GM12892 (cell line): Measurements from ENCODE around the gene ZGPAT.

ENCODE experiments used
- DNase-seq: peaks from one replicate; pipeline ENCODE4 v3.0.0; 2011; ENCODE audit not compliant: insufficient read length
- FAIRE-seq: peaks from 2 replicates; lab custom pipeline; 2011; peaks lifted over from hg19 to GRCh38; lab: Jason Lieb, UNC
- POLR2A ChIP-seq: IDR thresholded peaks from 2 replicates; pipeline ENCODE4 v1.6.1; 2011; ENCODE audit warnings: low read depth, low read length, control low read depth
- POLR2AphosphoS5 ChIP-seq: IDR thresholded peaks from 2 replicates; pipeline ENCODE4 v1.6.1; 2011; ENCODE audit warnings: low read depth, low read length, control low read depth
- TAF1 ChIP-seq: IDR thresholded peaks from 2 replicates; pipeline ENCODE4 v1.6.1; 2011; ENCODE audit warnings: low read depth, mild to moderate bottlenecking, control low read depth, low read length, borderline replicate concordance

ZGPAT gene

DNA sequence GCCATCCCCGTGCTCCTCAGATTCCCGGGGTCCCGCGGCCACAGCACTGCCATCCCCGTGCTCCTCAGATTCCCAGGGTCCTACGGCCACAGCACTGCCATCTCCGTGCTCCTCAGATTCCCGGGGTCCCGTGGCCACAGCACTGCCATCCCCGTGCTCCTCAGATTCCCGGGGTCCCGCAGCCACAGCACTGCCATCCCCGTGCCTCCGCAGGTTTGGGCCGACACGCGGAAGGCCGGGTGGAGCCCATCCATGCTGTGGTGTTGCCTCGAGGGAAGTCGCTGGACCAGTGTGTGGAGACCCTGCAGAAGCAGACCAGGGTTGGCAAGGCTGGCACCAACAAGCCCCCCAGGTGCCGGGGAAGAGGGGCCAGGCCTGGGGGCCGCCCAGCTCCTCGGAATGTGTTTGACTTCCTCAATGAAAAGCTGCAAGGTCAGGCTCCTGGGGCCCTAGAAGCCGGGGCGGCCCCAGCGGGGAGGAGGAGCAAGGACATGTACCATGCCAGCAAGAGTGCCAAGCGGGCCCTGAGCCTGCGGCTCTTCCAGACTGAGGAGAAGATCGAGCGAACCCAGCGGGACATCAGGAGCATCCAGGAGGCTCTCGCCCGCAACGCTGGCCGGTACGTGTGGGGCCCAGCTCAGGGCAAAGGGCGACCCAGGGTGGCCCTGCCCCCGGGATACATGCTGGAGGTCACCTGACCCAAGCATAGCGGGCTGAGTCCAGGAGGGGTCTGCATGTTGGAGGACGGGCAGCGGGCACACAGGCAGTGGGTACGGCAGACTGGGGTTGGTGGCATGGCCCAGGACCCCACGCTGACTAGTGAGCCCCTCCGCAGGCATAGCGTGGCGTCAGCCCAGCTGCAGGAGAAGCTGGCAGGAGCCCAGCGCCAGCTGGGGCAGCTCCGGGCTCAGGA lies 27.4 kb downstream of the ZGPAT start:
- no peak for FAIRE-seq
- DNase-seq, result no peak
- TF ChIP-seq TAF1 (no peak), POLR2A (no peak), POLR2AphosphoS5 (no peak)

DNA sequence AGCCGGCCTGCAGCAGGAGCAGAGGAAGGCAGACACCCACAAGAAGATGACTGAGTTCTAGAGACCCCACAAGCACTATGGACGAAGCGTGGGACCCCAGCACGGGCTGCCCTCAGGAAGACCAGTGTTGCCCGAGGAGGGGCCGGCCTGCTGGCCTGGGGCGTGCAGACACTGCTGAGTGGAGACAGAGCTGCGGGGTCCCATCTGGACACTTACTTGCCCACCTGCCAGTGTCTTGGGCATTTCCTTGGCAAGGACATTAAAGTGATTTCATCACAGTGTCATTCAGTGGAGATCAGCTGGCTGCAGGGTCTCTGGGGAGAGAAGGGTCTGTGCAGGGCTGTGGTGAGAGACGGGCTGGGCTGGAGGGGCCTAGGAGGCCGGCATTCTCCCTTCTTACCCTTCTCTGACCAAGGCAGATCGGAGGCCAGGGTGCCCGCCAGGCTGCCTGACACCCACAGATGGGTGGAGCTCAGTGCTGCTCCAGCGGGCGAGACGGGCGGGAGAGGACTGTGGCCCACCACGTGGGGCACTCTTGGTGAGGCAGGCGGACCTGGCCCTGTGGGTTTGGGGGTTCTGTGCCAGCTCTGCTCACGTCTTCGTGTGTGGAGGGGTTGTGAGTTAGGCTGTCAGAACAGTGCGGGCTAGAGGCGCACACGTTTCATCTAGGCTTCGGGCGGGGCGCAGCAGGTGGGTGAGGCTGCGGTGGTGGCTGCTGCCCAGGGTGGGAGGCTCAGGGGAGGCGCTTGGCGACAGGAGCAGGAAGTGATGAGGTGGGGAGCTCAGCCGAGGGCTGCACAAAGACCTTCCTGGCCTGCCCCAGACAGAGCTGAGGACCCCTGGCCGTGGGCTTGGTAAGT lies 28.2 kb downstream of the ZGPAT start, which contains the start of gene LIME1:
LIME1 (plus strand) TSS at position 806 of the 860 bp plus-strand sequence. CDS start 886 bp downstream, outside the sequence.
- TF ChIP-seq TAF1 (no peak), POLR2AphosphoS5 (peak; percentile 15; the same call in 1 of the 2 replicates), POLR2A (peak; percentile 48; the same call in 1 of the 2 replicates)
- DNase-seq (peak; percentile 68), FAIRE-seq (peak; percentile 74)

- peak; percentile 5 for FAIRE-seq
- no peak for DNase-seq
- TF ChIP-seq TAF1 (no peak), POLR2A (no peak; the same call in 1 of the 2 replicates), POLR2AphosphoS5 (no peak)
Measured at GRCh38 chr20:63736893-63737694, 29.3 kb downstream of the ZGPAT start.

DNA sequence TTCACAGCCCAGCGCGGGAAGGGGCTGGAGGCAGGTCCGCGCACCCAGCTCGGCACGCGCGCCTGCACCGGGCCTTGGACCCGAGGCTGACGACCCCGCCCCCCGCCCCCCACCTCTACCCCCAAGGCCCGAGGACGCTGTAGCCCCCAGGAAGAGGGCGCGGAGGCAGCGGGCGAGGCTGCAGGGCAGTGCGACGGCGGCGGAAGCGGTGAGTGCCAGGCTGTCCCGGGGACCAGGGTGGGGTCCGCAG lies 29.8 kb downstream of the ZGPAT start:
- FAIRE-seq (no peak), DNase-seq (no peak)
- TF ChIP-seq TAF1 (no peak), POLR2AphosphoS5 (no peak), POLR2A (no peak)

DNA sequence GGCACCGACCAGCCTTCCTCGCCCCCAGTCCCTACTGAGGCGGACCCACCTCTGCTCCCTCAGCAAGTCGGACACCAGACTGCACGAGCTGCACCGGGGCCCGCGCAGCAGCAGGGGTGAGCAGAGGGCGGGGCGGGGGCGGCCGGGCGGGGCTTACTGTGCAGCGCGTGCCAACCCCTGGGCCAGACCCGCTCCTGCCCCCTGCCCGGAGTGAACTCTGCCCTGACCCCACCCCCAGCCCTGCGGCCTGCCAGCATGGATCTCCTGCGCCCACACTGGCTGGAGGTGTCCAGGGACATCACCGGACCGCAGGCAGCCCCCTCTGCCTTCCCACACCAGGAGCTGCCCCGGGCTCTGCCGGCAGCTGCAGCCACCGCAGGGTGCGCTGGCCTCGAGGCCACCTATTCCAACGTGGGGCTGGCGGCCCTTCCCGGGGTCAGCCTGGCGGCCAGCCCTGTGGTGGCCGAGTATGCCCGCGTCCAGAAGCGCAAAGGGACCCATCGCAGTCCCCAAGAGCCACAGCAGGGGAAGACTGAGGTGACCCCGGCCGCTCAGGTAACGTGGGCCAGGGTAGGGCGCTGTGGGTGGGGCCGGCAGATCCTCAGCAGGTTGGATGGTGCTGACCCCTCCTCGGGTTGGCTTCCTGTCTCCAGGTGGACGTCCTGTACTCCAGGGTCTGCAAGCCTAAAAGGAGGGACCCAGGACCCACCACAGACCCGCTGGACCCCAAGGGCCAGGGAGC lies 30.3 kb downstream of the ZGPAT start:
- TF ChIP-seq TAF1 (no peak), POLR2A (no peak; the same call in 1 of the 2 replicates), POLR2AphosphoS5 (no peak)
- peak; percentile 68 for FAIRE-seq
- no peak for DNase-seq

- no peak for DNase-seq
- FAIRE-seq, result no peak
- no peak for TF ChIP-seq POLR2AphosphoS5
- no peak for TF ChIP-seq TAF1
- TF ChIP-seq POLR2A, result no peak
Measured at GRCh38 chr20:63738687-63739129, 30.9 kb downstream of the ZGPAT start.

GRCh38 chr20:63739130-63740069 lies 31.6 kb downstream of the ZGPAT start, which contains the start of gene SLC2A4RG:
TSS of gene SLC2A4RG (plus strand) at chr20:63739776. CDS start at chr20:63739913, 137 bp downstream.
- no peak for TF ChIP-seq TAF1
- DNase-seq (peak; percentile 95), FAIRE-seq (peak; percentile 83)

GRCh38 chr20:63740070-63740626 lies 32.3 kb downstream of the ZGPAT start:
- DNase-seq (peak; percentile 67), FAIRE-seq (no peak)
- TF ChIP-seq POLR2A (no peak), TAF1 (no peak), POLR2AphosphoS5 (no peak)
